GM20000 (cell line): Measurements from ENCODE around the gene DGCR6L.
"Not testable (repeated sequence)": the region's sequence is repeated elsewhere in the genome, so short reads cannot be mapped to it uniquely, and the experiment has no call there.

Experiments used
- DNase-seq: peaks from one replicate; pipeline ENCODE4 v3.0.0; 2012; ENCODE audit warnings: low spot score
- CTCF ChIP-seq: IDR thresholded peaks from 2 replicates; pipeline ENCODE4 v1.5.1; 2012; ENCODE audit warnings: mild to moderate bottlenecking, control low read depth; ENCODE audit errors: extremely low read depth, missing control alignments

The DGCR6L gene

GRCh38 chr22:20292108-20292507 is 27.8 kb downstream of the DGCR6L start:
- DNase-seq: no peak
- TF ChIP-seq CTCF: no peak

DNA sequence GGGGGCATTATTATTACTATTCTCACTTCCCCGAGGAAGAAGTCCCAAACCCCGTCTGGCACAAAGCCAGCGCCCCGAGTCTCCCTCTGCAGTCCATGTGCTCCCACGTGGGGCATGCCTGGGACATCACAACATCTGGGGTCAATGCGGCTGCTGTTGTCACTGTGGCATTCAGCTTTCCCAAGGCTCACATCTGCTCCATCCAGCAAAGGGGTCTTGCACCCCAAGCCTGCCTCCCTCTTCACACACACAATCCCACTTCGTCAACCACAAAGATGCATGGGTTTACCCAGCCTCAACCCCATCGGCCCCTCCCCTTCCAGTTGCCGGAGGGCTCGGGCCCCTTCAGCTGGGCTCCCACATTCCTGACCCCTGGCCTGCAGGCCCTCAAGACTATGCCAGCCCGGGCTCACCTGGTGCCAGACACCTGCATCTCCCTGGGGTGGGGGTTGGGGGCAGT is 28.2 kb downstream of the DGCR6L start:
- no peak for DNase-seq
- no peak for TF ChIP-seq CTCF

- TF ChIP-seq CTCF: no peak
- DNase-seq: no peak
Observed at GRCh38 chr22:20291249-20291586, 28.6 kb downstream of the DGCR6L start.

DNA sequence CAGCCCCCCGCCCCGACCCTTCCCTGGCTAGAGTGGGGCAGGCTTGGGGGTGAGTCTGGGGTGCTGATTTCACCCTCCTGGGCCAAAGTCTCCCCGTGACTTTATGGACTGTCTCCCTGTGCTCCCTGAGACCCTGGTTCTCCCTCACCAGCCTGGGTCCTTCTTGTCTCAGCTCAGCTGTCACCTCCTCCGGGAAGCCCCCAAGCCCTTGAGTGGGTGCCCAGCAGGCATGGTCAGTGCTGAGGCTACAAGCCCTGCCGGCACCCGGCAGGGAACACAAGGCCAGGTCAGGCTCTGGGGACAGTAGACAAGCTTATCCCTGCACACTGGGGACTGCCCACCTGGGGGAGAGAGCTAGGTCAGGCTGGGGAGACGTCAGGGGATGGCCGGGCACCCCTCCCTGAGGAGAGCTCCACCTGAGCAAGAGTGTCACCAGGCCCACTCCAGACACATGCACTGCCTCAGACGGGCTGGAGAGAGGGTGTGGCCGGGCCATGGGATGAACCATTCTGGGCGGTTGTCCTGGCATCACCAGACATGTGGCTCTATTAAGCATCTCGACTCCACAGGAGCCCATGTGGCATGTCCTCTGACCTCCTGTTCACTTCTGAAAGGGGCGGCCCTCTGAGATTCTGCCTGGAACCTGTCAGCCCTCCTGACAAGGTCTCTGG is 29.1 kb downstream of the DGCR6L start:
- TF ChIP-seq CTCF: no peak
- DNase-seq: no peak

- no peak for DNase-seq
- TF ChIP-seq CTCF: no peak
Observed at GRCh38 chr22:20290045-20290392, 29.8 kb downstream of the DGCR6L start.

- not testable (repeated sequence) for DNase-seq
Observed at GRCh38 chr22:20289182-20290044, 30.4 kb downstream of the DGCR6L start.

DNA sequence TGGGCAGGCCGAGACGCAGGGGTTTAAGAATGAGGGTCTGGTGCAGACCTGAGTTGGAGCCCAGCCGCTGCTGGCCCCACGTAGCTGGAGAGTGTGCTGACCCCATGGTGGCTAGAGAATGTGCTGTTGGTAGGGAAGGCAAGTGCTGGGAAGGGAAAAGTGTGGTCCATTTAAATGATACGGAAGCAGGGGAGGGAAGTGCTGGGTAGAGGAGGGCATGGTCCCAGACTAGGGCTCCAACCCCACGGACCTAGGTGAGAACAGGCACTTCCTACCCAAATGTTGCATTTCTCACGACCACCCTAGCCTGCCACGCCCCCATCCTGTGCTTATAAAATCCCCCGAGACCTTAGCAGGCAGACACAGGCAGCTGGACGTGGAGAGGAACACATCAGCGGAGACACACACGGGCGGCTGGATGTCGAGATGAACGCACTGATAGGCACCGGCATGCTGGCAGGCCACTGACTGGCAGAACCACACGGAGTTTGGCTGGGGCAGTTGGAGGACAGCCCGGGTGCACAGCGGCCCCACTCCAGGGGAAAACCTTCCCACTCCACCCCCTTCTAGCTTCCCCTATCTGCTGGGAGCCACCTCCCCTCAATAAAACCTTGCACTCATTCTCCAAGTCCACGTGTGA is 33.0 kb downstream of the DGCR6L start:
- DNase-seq: not testable (repeated sequence)

GRCh38 chr22:20286312-20286660 is 33.6 kb downstream of the DGCR6L start:
- not testable (repeated sequence) for DNase-seq
